DND-41 (cell line): ENCODE measurements around the gene SGTA.
"Not testable (repeated sequence)": the region's sequence is repeated elsewhere in the genome, so short reads cannot be mapped to it uniquely, and the experiment has no call there.

Experiments used
- CTCF ChIP-seq: IDR thresholded peaks from 2 replicates; pipeline ENCODE4 v1.5.1; 2012; ENCODE audit warnings: borderline replicate concordance, low read length, moderate library complexity, mild to moderate bottlenecking; ENCODE audit not compliant: poor library complexity, severe bottlenecking; ENCODE audit errors: extremely low read depth
- EZH2 ChIP-seq: IDR thresholded peaks from 3 replicates; pipeline ENCODE4 v1.6.1; 2012; ENCODE audit warnings: borderline replicate concordance, low read depth, mild to moderate bottlenecking, moderate library complexity, low read length, inconsistent platforms; ENCODE audit not compliant: severe bottlenecking

DNA sequence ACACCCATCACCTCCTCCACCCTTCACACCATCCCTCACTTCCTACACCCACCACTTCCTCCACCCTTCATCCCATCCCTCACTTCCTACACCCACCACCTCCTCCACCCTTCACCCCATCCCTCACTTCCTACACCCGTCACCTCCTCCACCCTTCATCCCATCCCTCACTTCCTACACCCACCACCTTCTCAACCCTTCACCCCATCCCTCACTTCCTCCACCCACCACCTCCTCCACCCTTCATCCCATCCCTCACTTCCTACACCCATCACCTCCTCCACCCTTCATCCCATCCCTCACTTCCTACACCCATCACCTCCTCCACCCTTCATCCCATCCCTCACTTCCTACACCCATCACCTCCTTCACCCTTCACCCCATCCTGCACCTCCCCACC, 69.0 kb downstream of the SGTA start:
- not testable (repeated sequence) for TF ChIP-seq CTCF, EZH2
